NCI-H510A (cell line): Measurements from ENCODE around the gene HES7.
"Not testable (repeated sequence)": the region's sequence is repeated elsewhere in the genome, so short reads cannot be mapped to it uniquely, and the experiment has no call there.

ENCODE experiments used
- DNase-seq: peaks from one replicate; lab custom pipeline; 2025; lab: John Stamatoyannopoulos, UW

The HES7 gene

GRCh38 chr17:8123695-8124349 is at the start of gene HES7:
TSS of gene HES7 (minus strand) at chr17:8124106. CDS start at chr17:8124084, 22 bp downstream.
- DNase-seq: peak; percentile 38

DNA sequence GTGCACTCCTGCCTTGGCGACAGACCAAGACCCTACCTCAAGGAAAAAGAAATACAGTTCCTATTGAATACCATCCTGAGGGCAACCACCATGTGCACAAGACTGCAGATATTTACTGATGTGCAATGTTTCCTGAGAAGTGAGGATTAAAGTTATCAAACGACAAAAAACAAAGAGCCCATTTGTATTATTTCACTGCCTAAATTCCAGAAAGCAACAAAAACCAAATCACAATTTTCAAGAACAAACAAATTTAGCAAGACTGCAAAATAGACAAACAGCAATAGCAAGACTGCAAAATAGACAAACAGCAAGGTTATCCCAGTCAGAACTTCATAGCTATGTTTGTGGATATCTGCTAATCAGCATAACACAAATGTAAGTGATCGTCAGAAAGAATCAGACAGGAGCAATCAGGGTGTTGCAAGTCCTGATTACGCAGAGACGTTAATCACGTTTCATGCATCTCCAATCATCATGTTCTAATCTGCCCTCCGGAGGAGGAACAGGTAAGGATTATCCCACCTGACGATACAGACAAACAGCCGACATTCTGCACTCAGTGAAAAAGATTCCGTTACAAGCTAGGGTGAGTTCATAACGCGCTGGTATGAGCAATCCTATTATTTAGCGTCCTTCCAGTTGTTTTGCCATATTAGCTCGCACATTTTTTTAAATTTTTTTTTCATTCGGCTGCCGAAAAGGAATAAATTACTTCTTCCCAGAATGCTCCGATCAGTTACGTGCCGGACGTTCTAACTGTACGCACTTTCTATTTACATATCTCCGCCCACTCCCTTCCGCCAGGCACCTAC is 49.4 kb upstream of the HES7 start:
- peak; percentile 81 for DNase-seq

DNA sequence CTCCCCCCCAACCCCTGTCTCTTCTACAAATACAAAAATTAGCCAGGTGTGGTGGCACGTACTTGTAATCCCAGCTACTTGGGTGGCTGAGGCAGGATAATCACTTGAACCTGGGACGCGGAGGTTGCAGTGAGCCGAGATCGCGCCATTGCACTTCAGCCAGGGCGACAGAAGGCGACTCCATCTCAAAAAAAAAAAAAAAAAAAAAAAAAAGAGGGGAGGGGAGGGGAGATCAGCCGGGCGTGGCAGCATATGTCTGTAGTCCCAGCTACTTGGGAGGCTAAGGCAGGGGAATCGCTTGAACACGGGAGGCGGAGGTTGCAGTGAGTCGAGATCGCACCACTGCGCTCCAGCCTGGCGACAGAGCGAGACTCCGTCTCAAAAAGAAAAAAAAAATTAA is 46.3 kb upstream of the HES7 start:
- not testable (repeated sequence) for DNase-seq

- no peak for DNase-seq
These were observed 43.6 kb upstream of the HES7 start for GRCh38 chr17:8167526-8167925.

- DNase-seq: no peak
These were observed 42.8 kb upstream of the HES7 start for GRCh38 chr17:8166731-8167130.

GRCh38 chr17:8164815-8165131 is 40.9 kb upstream of the HES7 start:
- DNase-seq: no peak

- DNase-seq: peak; percentile 36
These were observed 40.3 kb upstream of the HES7 start for GRCh38 chr17:8163978-8164814.

GRCh38 chr17:8162997-8163977 is 39.4 kb upstream of the HES7 start:
- DNase-seq: no peak

GRCh38 chr17:8162233-8162996 is 38.5 kb upstream of the HES7 start, which contains the start of gene VAMP2:
TSS of gene VAMP2 (minus strand) at chr17:8162948. CDS start at chr17:8162879, 69 bp downstream.
- DNase-seq: peak; percentile 42

DNA sequence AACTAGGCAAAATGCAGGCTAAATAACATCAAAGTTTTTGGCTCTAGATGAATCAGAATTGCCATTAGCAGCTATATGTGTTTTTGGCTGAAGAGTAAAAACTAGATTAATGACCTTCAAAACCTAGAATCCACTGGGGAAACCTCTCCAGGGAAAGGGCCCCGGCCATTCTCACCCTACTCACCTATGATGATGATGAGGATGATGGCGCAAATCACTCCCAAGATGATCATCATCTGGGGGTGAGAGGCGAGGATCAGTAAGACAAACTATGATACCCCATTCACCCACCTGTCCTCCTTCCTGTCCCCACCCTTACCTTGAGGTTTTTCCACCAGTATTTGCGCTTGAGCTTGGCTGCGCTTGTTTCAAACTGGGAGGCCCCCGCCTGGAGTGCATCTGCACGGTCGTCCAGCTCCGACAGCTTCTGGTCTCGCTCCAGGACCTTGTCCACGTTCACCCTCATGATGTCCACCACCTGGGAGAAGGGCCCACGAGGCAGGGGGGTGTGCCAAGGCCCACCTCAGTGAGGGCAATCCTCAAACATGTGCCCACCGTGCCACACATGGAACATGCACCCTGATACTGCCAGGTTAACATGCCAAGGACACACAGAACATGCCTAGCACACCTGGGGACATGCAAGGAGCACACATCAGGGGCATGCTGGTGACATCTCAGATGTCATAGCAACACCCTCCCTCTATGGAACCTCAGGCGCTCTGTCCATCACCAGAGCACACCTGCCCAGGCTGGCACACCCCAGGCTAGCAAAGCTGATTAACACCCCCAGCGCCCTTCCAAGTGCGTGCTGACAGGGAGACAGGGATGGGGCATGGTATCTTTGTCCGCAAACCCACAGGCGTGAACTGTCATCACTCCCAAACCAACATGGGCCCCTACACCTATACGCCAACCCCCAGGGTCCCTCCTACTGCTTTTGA is 37.7 kb upstream of the HES7 start:
- no peak for DNase-seq

DNA sequence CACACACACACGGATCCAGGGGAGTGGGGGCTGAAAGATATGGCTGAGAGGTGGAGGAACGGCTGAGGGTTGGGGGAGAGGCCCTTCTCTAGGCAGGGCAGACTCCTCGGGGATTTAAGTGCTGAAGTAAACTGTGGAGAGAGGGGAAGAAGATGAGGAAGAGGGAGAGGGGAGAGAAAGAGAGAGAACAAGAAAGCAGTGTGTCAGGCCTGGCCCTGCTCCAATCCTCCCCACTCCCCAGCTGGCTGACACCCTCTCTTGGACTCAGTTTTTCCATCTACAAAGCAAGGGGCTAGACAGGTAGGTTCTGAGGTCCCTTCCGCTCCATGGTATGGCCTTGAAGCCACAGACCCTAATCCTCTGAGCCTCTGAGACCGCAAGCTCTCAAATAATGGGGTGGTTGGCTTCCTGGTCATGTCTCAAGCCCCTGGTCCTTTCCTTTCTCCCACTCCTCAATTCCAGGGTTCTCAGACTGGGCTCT is 36.9 kb upstream of the HES7 start:
- no peak for DNase-seq

GRCh38 chr17:8160224-8160577 is 36.3 kb upstream of the HES7 start:
- DNase-seq: no peak

DNA sequence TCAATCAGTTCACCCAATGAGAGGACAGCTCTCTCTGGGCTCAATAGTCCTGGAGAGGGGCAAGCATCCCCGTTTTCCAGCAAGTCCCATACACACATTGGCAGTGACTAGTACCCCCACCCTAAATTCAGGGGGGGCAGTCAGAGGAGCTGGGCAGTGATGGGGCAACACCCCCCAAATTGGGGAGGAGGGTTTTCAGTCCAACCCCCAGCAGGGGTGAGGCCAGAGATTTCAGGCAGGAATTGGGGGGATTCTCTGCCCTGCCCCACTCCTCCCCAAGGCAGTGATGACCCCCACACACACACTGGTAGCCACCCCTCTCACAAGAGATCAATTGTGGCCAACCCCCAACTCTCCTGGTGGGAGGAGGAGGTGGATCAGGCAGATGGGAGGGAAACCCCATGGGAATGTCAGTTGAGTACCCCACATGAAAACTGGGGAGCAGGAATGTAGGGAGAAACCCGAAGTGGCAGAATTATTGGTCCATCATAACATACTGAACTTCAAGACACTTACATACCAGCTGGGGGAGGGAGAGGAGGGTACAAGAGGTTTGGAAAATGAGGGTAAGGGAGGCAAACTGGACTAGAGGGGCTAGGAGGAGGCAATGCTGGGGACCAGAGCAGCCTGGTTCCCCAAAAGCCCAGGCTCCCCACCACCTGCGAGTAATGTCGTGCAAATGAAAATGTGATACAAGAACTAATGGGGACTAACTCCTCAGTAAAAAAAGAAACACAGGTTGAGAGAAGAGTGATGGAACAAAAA is 35.7 kb upstream of the HES7 start:
- DNase-seq: no peak

- DNase-seq: no peak
These were observed 35.1 kb upstream of the HES7 start for GRCh38 chr17:8159032-8159400.

DNA sequence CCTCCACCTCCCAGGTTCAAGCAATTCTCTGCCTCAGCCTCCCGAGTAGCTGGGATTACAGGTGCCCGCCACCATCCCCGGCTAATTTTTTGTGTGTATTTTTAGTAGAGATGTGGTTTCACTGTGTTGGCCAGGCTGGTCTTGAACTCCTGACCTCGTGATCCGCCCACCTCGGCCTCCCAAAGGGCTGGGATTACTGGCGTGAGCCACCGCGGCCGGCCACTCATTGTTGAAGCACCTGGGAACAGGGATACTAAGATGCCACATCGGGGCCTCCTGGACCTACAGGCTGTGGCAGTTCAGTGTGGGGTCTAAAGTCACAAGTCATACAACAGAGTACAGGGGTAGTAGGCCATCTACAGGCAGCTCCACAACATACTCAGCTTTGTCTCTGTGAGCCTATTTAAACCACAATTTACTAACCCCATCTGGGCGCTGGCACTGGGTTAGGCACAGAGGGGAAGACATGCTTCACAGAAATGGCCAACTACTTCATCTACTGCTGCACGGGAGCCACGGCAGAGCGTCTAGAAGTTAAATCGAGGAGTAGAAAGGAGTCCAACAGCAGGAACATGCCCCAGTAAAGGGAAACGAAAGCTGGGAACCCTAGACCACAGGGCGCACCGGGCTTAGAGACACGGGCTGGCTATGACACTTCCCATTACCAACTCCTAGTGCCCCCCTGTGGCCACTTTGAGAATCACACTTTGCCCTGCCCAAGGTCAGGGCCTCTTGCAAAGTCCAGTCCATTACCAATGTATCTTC is 34.5 kb upstream of the HES7 start:
- peak; percentile 46 for DNase-seq

DNA sequence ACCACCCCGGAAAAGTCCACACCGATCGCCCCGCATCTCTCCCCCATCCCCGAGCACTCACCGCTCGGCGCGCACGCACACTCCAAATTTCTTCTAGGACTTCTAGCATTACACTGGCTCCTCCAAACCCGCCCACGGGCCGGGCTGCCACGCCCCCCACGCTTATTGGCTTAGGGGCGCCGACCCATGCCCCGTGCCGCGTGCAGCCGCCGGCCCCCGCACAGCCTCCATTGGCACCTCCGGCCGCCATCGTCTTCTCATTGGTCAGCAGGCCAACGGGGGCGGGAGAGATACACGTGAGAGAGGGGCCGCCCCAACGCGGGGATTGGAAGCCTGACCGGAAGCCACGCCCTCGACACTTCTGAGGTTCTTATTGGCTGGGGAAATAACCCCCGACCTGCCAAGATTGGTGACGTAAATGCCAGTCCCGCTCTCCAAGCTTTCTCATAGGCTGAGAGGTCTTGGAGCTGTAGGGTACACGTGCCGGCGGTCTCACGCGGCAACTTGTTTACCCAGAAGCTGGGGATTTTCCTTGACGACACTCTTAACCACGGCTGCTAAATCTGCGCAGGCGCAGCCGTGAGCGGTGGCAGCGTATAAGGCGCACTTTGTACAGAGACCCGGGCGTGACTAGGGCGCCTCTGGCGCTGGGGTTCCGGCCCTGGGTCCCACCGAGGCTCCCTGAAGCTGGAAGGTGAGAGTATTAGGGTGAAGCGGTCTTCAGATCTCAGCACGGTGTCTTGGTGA is 32.5 kb upstream of the HES7 start:
- peak; percentile 99 for DNase-seq

- DNase-seq: no peak
These were observed 32.0 kb upstream of the HES7 start for GRCh38 chr17:8155996-8156245.
